HEK293T (cell line): Measurements from ENCODE around the gene DLX4.

ENCODE experiments used
- BHLHE40 ChIP-seq: fragments of 450-650 bp; IDR thresholded peaks from 2 replicates; pipeline ENCODE4 v1.6.1; 2016; ENCODE audit warnings: mild to moderate bottlenecking, moderate library complexity, borderline replicate concordance
- ELF4 ChIP-seq: fragments of 450-650 bp; IDR thresholded peaks from 2 replicates; pipeline ENCODE4 v1.6.1; 2017; ENCODE audit warnings: antibody characterized with exemption
- FOXA1 ChIP-seq: fragments of 450-650 bp; IDR thresholded peaks from 2 replicates; pipeline ENCODE4 v1.6.1; 2016; ENCODE audit warnings: mild to moderate bottlenecking
- FOXK2 ChIP-seq: fragments of 450-650 bp; IDR thresholded peaks from 2 replicates; pipeline ENCODE4 v1.6.1; 2016; ENCODE audit warnings: mild to moderate bottlenecking
- FOXM1 ChIP-seq: fragments of 450-650 bp; IDR thresholded peaks from 2 replicates; pipeline ENCODE4 v1.6.1; 2017; ENCODE audit warnings: mild to moderate bottlenecking, borderline replicate concordance
- HDGF ChIP-seq: fragments of 450-650 bp; IDR thresholded peaks from 2 replicates; pipeline ENCODE4 v1.6.1; 2017; ENCODE audit warnings: antibody characterized with exemption, borderline replicate concordance
- L3MBTL2 ChIP-seq: fragments of 450-650 bp; conservative IDR thresholded peaks from 2 replicates; pipeline ENCODE4 v1.6.1; 2016; ENCODE audit warnings: mild to moderate bottlenecking
- LEF1 ChIP-seq: fragments of 450-650 bp; IDR thresholded peaks from 2 replicates; pipeline ENCODE4 v1.6.1; 2017; ENCODE audit warnings: mild to moderate bottlenecking, borderline replicate concordance
- NFRKB ChIP-seq: fragments of 450-650 bp; IDR thresholded peaks from 2 replicates; pipeline ENCODE4 v1.6.1; 2016; ENCODE audit warnings: mild to moderate bottlenecking, moderate library complexity
- SP1 ChIP-seq: fragments of 450-650 bp; IDR thresholded peaks from 2 replicates; pipeline ENCODE4 v1.6.1; 2017
- SUZ12 ChIP-seq: fragments of 450-650 bp; IDR thresholded peaks from 2 replicates; pipeline ENCODE4 v1.6.1; 2016; ENCODE audit warnings: mild to moderate bottlenecking
- TARDBP ChIP-seq: fragments of 450-650 bp; IDR thresholded peaks from 2 replicates; pipeline ENCODE4 v1.6.1; 2016
- TF ChIP-seq, protein P1 (sequence below): fragments of 450-650 bp; IDR thresholded peaks from 2 replicates; pipeline ENCODE4 v1.6.1; 2016

DNA sequence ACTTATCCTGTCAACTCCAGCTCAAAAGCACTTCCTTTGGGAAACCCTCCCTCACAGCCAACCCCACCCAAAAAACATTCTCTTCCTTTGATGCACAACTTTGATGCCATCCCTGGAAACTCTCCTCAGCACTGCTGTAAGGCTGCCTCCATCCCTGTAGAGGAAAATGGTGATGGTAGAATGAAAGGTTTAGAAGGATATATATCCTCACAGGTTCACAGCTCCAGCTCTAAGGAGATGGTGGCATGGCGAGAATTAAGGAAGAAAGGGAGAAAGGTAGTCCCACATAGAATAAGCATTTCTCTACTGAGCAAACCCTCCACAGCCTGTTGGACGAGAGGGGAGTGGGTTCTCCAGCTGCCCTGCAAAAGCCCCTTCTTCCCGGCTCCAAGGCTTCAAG is 2.2 kb upstream of the DLX4 start:
- no peak for TF ChIP-seq LEF1
- no peak for TF ChIP-seq BHLHE40
- TF ChIP-seq NFRKB, result no peak
- no peak for TF ChIP-seq FOXM1
- TF ChIP-seq FOXK2, result no peak
- TF ChIP-seq SUZ12, result no peak
- no peak for TF ChIP-seq ELF4
- TF ChIP-seq FOXA1, result no peak
- TF ChIP-seq SP1, result no peak
- TF ChIP-seq, protein P1, sequence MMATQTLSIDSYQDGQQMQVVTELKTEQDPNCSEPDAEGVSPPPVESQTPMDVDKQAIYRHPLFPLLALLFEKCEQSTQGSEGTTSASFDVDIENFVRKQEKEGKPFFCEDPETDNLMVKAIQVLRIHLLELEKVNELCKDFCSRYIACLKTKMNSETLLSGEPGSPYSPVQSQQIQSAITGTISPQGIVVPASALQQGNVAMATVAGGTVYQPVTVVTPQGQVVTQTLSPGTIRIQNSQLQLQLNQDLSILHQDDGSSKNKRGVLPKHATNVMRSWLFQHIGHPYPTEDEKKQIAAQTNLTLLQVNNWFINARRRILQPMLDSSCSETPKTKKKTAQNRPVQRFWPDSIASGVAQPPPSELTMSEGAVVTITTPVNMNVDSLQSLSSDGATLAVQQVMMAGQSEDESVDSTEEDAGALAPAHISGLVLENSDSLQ, result no peak
- no peak for TF ChIP-seq TARDBP
- TF ChIP-seq HDGF, result no peak
- no peak for TF ChIP-seq L3MBTL2
